Progenitor cell of endocrine pancreas (in vitro differentiated cells): ENCODE measurements around the gene KATNB1. TPM values are rescaled to one million over a fixed set of nuclear protein-coding genes. Genes with fewer than 3 reads are reported as not detected.

Experiments used
- DNase-seq: peaks from one replicate; pipeline ENCODE4 v3.0.0; 2021; ENCODE audit warnings: low spot score; ENCODE audit not compliant: unreplicated experiment
- H3K27ac Mint-ChIP-seq: 2 replicates; pipeline ENCODE4 v1.8.0; 2021; ENCODE audit warnings: mild to moderate bottlenecking, moderate library complexity, mixed read lengths
- H3K27me3 Mint-ChIP-seq: 2 replicates; pipeline ENCODE4 v1.8.0; 2021; ENCODE audit warnings: mixed read lengths
- H3K36me3 Mint-ChIP-seq: 2 replicates; pipeline ENCODE4 v1.8.0; 2022; ENCODE audit warnings: mixed read lengths; ENCODE audit not compliant: insufficient read depth
- H3K4me1 Mint-ChIP-seq: 2 replicates; pipeline ENCODE4 v1.8.0; 2021; ENCODE audit warnings: low read depth, mixed read lengths
- H3K4me3 Mint-ChIP-seq: 2 replicates; pipeline ENCODE4 v1.8.0; 2021; ENCODE audit warnings: low read depth, mild to moderate bottlenecking, moderate library complexity, mixed read lengths
- H3K9me3 Mint-ChIP-seq: 2 replicates; pipeline ENCODE4 v1.8.0; 2021; ENCODE audit warnings: low read depth, mixed read lengths
- microRNA-seq: library from miRNA; unstranded; fragments of <30 nt; microRNA quantifications from one replicate; pipeline ENCODE4 v1.1.0, GENCODE V29; 2020; ENCODE audit warnings: borderline number of aligned reads; ENCODE audit not compliant: unreplicated experiment
- total RNA-seq: library from RNA; stranded (reverse); gene quantifications from 2 replicates; pipeline ENCODE4 v1.2.1, GENCODE V29; 2021
- TF ChIP-seq, protein P1 (sequence below): fragments of 200-600 bp; sonication (generic); IDR thresholded peaks from one replicate; pipeline ENCODE4 v1.5.0; 2021; ENCODE audit warnings: antibody characterized with exemption, mild to moderate bottlenecking; ENCODE audit not compliant: unreplicated experiment

The KATNB1 gene
- total RNA-seq, 1 donor from 2014 or later = 32.0 TPM

GRCh38 chr16:57803134-57803990, 67.8 kb downstream of the KATNB1 start:
- Mint-ChIP-seq H3K27me3 (peaks cover 28% of the 10 kb centered on the region), H3K27ac (peak overlapping the region; percentile 95), H3K4me1 (peaks cover 53% of the 10 kb centered on the region), H3K36me3 (no peaks in the 10 kb centered on the region), H3K9me3 (no peaks in the 10 kb centered on the region), H3K4me3 (peak overlapping the region; percentile 86)
- no peak for DNase-seq
- TF ChIP-seq, protein P1, sequence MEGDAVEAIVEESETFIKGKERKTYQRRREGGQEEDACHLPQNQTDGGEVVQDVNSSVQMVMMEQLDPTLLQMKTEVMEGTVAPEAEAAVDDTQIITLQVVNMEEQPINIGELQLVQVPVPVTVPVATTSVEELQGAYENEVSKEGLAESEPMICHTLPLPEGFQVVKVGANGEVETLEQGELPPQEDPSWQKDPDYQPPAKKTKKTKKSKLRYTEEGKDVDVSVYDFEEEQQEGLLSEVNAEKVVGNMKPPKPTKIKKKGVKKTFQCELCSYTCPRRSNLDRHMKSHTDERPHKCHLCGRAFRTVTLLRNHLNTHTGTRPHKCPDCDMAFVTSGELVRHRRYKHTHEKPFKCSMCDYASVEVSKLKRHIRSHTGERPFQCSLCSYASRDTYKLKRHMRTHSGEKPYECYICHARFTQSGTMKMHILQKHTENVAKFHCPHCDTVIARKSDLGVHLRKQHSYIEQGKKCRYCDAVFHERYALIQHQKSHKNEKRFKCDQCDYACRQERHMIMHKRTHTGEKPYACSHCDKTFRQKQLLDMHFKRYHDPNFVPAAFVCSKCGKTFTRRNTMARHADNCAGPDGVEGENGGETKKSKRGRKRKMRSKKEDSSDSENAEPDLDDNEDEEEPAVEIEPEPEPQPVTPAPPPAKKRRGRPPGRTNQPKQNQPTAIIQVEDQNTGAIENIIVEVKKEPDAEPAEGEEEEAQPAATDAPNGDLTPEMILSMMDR = no peak

GRCh38 chr16:57804111-57804837, 68.7 kb downstream of the KATNB1 start:
- Mint-ChIP-seq H3K36me3 (no peaks in the 10 kb centered on the region), H3K27me3 (peaks cover 20% of the 10 kb centered on the region), H3K27ac (no peak overlapping the region), H3K4me1 (peaks cover 48% of the 10 kb centered on the region), H3K4me3 (no peak overlapping the region), H3K9me3 (no peaks in the 10 kb centered on the region)
- TF ChIP-seq, protein P1 = no peak
- no peak for DNase-seq

DNA sequence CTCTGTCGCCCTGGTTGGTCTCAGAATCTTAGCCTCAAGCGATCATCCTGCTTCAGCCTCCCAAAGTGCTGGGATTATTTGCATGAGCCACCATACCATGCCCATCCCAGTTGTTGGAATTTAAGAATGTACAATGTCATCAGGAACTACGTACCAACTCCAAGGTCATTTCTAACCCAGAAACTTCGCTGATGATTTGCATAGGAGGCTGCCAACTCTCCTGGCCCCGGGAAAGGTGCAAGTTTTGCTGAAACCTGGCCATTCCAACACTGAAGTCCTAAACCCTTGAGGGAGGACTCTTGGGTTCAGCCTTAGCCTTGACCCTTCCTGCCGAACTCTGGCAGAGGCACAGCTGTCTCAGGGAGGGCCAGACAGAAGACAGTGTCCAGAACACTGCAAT, 69.6 kb downstream of the KATNB1 start:
- H3K4me1 Mint-ChIP-seq = peaks cover 49% of the 10 kb centered on the region
- peaks cover 12% of the 10 kb centered on the region for H3K27me3 Mint-ChIP-seq
- TF ChIP-seq, protein P1 = no peak
- no peaks in the 10 kb centered on the region for H3K9me3 Mint-ChIP-seq
- no peak overlapping the region for H3K4me3 Mint-ChIP-seq
- H3K27ac Mint-ChIP-seq = no peak overlapping the region
- no peaks in the 10 kb centered on the region for H3K36me3 Mint-ChIP-seq
- DNase-seq = no peak

Small RNAs within 50 kb of the gene (microRNA-seq; reads per million reads assigned to microRNA genes)
- gene MIR6772 = not detected

Other genes starting within 250 kb of the KATNB1 start
- 35.0 and 38.6 TPM in 2 replicates for gene DOK4, start 249.3 kb upstream of the KATNB1 start, total RNA-seq
- gene CCDC102A, start 199.2 kb upstream of the KATNB1 start, total RNA-seq = 15.6 and 16.9 TPM in 2 replicates
- 1.6 and 1.9 TPM in 2 replicates for gene ADGRG5, start 193.1 kb upstream of the KATNB1 start, total RNA-seq
- gene ADGRG1, start 107.1 kb upstream of the KATNB1 start, total RNA-seq = 19.7 and 26.2 TPM in 2 replicates
- not detected in 2 replicates for gene ADGRG3, start 67.5 kb upstream of the KATNB1 start, total RNA-seq
- 5.6 and 6.8 TPM in 2 replicates for gene DRC7, start 41.0 kb upstream of the KATNB1 start, total RNA-seq
- gene KIFC3, start 66.7 kb downstream of the KATNB1 start, total RNA-seq = 27.6 and 34.5 TPM in 2 replicates
- not detected in 2 replicates for gene CNGB1, start 235.4 kb downstream of the KATNB1 start, total RNA-seq